A673 (cell line): ENCODE measurements around the gene MUS81. TPM values are rescaled to one million over a fixed set of nuclear protein-coding genes. Genes with fewer than 3 reads are reported as not detected.
A peak's percentile ranks its signal among the peaks of the same experiment; 100 is the strongest.

Experiments
- BruUV-seq: library from RNA; stranded (reverse); fragments of 400-500 nt; replicated peaks from 2 replicates; lab custom pipeline; 2021; lab: Mats Ljungman, UMichigan
- CTCF ChIA-PET: fragments of 300-600 bp; sonication (Branson Sonifier 250); formaldehyde crosslinking; loops from one replicate; lab custom pipeline; 2022; ENCODE audit warnings: antibody characterized with exemption; lab: Charles Lee
- POLR2A ChIA-PET: fragments of 300-600 bp; sonication (Branson Sonifier 250); formaldehyde crosslinking; loops from one replicate; lab custom pipeline; 2022; ENCODE audit warnings: antibody characterized with exemption; ENCODE audit not compliant: low non-redundant PET; lab: Charles Lee
- DNase-seq: peaks from one replicate; pipeline ENCODE4 v3.0.0-alpha.2; 2015; ENCODE audit warnings: low spot score
- H3K27ac ChIP-seq: fragments of 200-600 bp; sonication (generic); 2 replicates; pipeline ENCODE4 v1.5.1; 2016; ENCODE audit warnings: mixed run types, low read depth, mild to moderate bottlenecking, mixed read lengths, antibody characterized with exemption, low read length; ENCODE audit not compliant: poor library complexity, severe bottlenecking
- H3K27me3 ChIP-seq: fragments of 200-600 bp; sonication (generic); replicated peaks from 2 replicates; pipeline ENCODE4 v1.6.1; 2017; ENCODE audit warnings: mixed run types, low read depth, mild to moderate bottlenecking, mixed read lengths, antibody characterized with exemption, low read length; ENCODE audit not compliant: insufficient read depth, poor library complexity
- H3K36me3 ChIP-seq: fragments of 200-600 bp; sonication (generic); 2 replicates; pipeline ENCODE4 v1.6.1; 2016; ENCODE audit warnings: mixed run types, mild to moderate bottlenecking, mixed read lengths, antibody characterized with exemption, low read length; ENCODE audit not compliant: insufficient read depth, poor library complexity, severe bottlenecking
- H3K4me1 ChIP-seq: fragments of 200-600 bp; sonication (generic); 2 replicates; pipeline ENCODE4 v1.6.1; 2017; ENCODE audit warnings: mixed run types, mild to moderate bottlenecking, mixed read lengths, antibody characterized with exemption, low read length; ENCODE audit not compliant: insufficient read depth, poor library complexity, severe bottlenecking
- H3K4me3 ChIP-seq: fragments of 200-600 bp; sonication (generic); 2 replicates; pipeline ENCODE4 v1.5.1; 2016; ENCODE audit warnings: low read depth, mixed run types, mild to moderate bottlenecking, mixed read lengths, low read length; ENCODE audit not compliant: poor library complexity, severe bottlenecking
- H3K9me3 ChIP-seq: fragments of 200-600 bp; sonication (generic); 2 replicates; pipeline ENCODE4 v1.6.1; 2016; ENCODE audit warnings: mixed run types, low read depth, mild to moderate bottlenecking, mixed read lengths, antibody characterized with exemption, low read length; ENCODE audit not compliant: poor library complexity, severe bottlenecking
- EZH2 ChIP-seq: fragments of 200-600 bp; sonication (generic); IDR thresholded peaks from 2 replicates; pipeline ENCODE4 v1.6.1; 2017; ENCODE audit warnings: borderline replicate concordance, low read depth, mild to moderate bottlenecking, mixed read lengths, antibody characterized with exemption, low read length; ENCODE audit not compliant: poor library complexity, severe bottlenecking
- intact Hi-C: fragments of 100-400 bp; cut with micrococcal nuclease; formaldehyde crosslinking; loops from one replicate; pipeline ENCODE4 v1.10.0; 2022; ENCODE audit not compliant: unreplicated experiment
- total RNA-seq: library from RNA; stranded (reverse); gene quantifications from 2 replicates; pipeline ENCODE4 v1.2.3, GENCODE V29; 2021
- TF ChIP-seq, protein P1 (sequence below): fragments of 300-800, 200-600 bp; sonication (generic); conservative IDR thresholded peaks from 2 replicates; pipeline ENCODE4 v1.5.1; 2017; ENCODE audit warnings: low read depth, mild to moderate bottlenecking, antibody characterized with exemption, low read length, moderate library complexity, mixed read lengths

The MUS81 gene
- total RNA-seq, 1 experiment from 2014 or later = 77.4 TPM

GRCh38 chr11:65855927-65856363, 4.3 kb upstream of the MUS81 start:
- peak; percentile 4 for DNase-seq
- H3K9me3 ChIP-seq = no peaks in the 10 kb centered on the region
- ChIA-PET CTCF (no interaction called here), POLR2A (no interaction called here)
- H3K4me3 ChIP-seq = peak overlapping the region; percentile 95
- intact Hi-C loops = loop anchor here (5.0 kb wide), 1 partner anchor 1079 kb away; the partner anchor contains the start of gene SF1
- no peak overlapping the region for H3K27ac ChIP-seq
- H3K36me3 ChIP-seq = peaks cover 57% of the 10 kb centered on the region
- peaks cover 13% of the 10 kb centered on the region for H3K4me1 ChIP-seq
- BruUV-seq = no TSS peak
- no peaks in the 10 kb centered on the region for H3K27me3 ChIP-seq
- TF ChIP-seq, protein P1, sequence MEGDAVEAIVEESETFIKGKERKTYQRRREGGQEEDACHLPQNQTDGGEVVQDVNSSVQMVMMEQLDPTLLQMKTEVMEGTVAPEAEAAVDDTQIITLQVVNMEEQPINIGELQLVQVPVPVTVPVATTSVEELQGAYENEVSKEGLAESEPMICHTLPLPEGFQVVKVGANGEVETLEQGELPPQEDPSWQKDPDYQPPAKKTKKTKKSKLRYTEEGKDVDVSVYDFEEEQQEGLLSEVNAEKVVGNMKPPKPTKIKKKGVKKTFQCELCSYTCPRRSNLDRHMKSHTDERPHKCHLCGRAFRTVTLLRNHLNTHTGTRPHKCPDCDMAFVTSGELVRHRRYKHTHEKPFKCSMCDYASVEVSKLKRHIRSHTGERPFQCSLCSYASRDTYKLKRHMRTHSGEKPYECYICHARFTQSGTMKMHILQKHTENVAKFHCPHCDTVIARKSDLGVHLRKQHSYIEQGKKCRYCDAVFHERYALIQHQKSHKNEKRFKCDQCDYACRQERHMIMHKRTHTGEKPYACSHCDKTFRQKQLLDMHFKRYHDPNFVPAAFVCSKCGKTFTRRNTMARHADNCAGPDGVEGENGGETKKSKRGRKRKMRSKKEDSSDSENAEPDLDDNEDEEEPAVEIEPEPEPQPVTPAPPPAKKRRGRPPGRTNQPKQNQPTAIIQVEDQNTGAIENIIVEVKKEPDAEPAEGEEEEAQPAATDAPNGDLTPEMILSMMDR = no peak
- no peak for TF ChIP-seq EZH2

- H3K9me3 ChIP-seq = no peaks in the 10 kb centered on the region
- DNase-seq = peak; percentile 90
- H3K4me3 ChIP-seq = peak overlapping the region; percentile 95
- ChIA-PET CTCF (interaction anchor here (0.6 to 1.0 kb wide), 2 partner anchors 76 to 146 kb away, joined by 3 to 4 read pairs; partner anchors contain the start of gene AP5B1), POLR2A (no interaction called here)
- no peak for TF ChIP-seq EZH2
- TF ChIP-seq, protein P1 = no peak
- H3K36me3 ChIP-seq = peaks cover 49% of the 10 kb centered on the region
- BruUV-seq = no TSS peak
- H3K4me1 ChIP-seq = peaks cover 21% of the 10 kb centered on the region
- peak overlapping the region; percentile 99 for H3K27ac ChIP-seq
- intact Hi-C loops = loop anchor here (5.0 kb wide), 1 partner anchor 1080 kb away; the partner anchor contains the start of gene SF1
- H3K27me3 ChIP-seq = no peaks in the 10 kb centered on the region
Measured at GRCh38 chr11:65856689-65857499, 3.3 kb upstream of the MUS81 start.

DNA sequence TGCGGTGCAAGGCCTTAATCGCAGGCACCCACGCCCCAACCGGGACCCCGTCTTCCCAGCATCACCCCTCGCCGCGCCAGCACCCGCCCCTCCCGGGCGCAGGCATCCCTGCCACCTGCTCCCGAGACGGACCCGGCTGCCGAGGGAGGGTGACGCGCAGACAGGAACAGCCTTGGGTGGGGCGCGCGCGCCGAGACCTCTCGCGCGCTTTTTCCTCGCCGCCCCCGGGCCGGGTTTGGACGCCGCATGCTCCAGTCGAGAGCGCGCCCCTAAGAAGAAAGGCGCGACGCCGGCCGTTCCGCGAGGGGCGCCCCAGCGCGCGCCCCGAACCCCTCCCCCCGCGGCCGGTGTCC, 2.8 kb upstream of the MUS81 start:
- peaks cover 25% of the 10 kb centered on the region for H3K4me1 ChIP-seq
- ChIA-PET POLR2A (interaction anchor here (0.5 kb wide), 1 partner anchor 117 kb away, joined by 11 read pairs; no protein-coding TSS in a partner anchor), CTCF (interaction anchor here (0.6 to 1.0 kb wide), 2 partner anchors 77 to 147 kb away, joined by 3 to 4 read pairs; partner anchors contain the start of gene AP5B1)
- TF ChIP-seq, protein P1 = no peak
- no peak for TF ChIP-seq EZH2
- H3K9me3 ChIP-seq = no peaks in the 10 kb centered on the region
- no TSS peak for BruUV-seq
- DNase-seq = no peak
- intact Hi-C loops = loop anchor here (5.0 kb wide), 1 partner anchor 1080 kb away; the partner anchor contains the start of gene SF1
- H3K4me3 ChIP-seq = peak overlapping the region; percentile 95
- H3K36me3 ChIP-seq = peaks cover 49% of the 10 kb centered on the region
- H3K27ac ChIP-seq = peak overlapping the region; percentile 99
- no peaks in the 10 kb centered on the region for H3K27me3 ChIP-seq
